Esophagus squamous epithelium (tissue), 4 donors: Measurements from ENCODE around the gene MMEL1.

Source experiments
- CTCF ChIP-seq, 6 experiments: fragments of 450-650 bp in 4 of 6; fragments of 200-600 bp in 2 of 6; sonication (generic) in 2 of 6; IDR thresholded peaks; one replicate each; pipeline ENCODE4 v1.5.1; 2016 to 2019; ENCODE audit warnings: antibody characterized with exemption in 6 of 6, mild to moderate bottlenecking in 4 of 6, moderate library complexity in 4 of 6
- POLR2A ChIP-seq, 4 donors: fragments of 450-650 bp; IDR thresholded peaks; one replicate each; pipeline ENCODE4 v1.6.1; 2017; ENCODE audit warnings: antibody characterized with exemption in 4 of 4, mild to moderate bottlenecking in 4 of 4, moderate library complexity in 3 of 4

GRCh38 chr1:2611621-2612437 lies 21.0 kb downstream of the MMEL1 start:
- TF ChIP-seq CTCF (IDR thresholded peaks at IDR 0.05) (no peak), POLR2A (IDR thresholded peaks at IDR 0.05) (no peak)
